Breast epithelium (tissue), 4 donors: Measurements from ENCODE around the gene ARPP19. TPM values are rescaled to one million over a fixed set of nuclear protein-coding genes. Genes with fewer than 3 reads are reported as not detected.

Source experiments
- DNase-seq, 2 donors: peaks; one replicate each; pipeline ENCODE4 v3.0.0-alpha.2; 2019; ENCODE audit warnings: low spot score in 2 of 2
- H3K27ac ChIP-seq, 2 donors: fragments of 200-600 bp; sonication (generic) in 1 of 2; one replicate each; pipeline ENCODE4 v1.5.1; 2016 to 2019; ENCODE audit warnings: mild to moderate bottlenecking in 1 of 2
- H3K27me3 ChIP-seq, 2 donors: fragments of 200-600 bp; sonication (generic) in 1 of 2; one replicate each; pipeline versions ENCODE4 v1.5.1 to v1.6.0; 2017 to 2019; ENCODE audit warnings: control low read depth in 1 of 2, mild to moderate bottlenecking in 1 of 2
- H3K36me3 ChIP-seq: fragments of 200-600 bp; one replicate; pipeline ENCODE4 v1.5.1; 2019
- H3K4me1 ChIP-seq, 2 donors: fragments of 200-600 bp; sonication (generic); one replicate each; pipeline ENCODE4 v1.5.1; 2016 to 2019; ENCODE audit warnings: control low read depth in 1 of 2
- H3K4me3 ChIP-seq, 3 donors: fragments of 200-600 bp; sonication (generic); 1 replicate in 2 of 3; 2 replicates in 1 of 3; pipeline ENCODE4 v1.5.1; 2016 to 2019; ENCODE audit warnings: mild to moderate bottlenecking in 3 of 3, moderate library complexity in 2 of 3
- H3K9me3 ChIP-seq, 2 donors: fragments of 200-600 bp; sonication (generic) in 1 of 2; one replicate each; pipeline ENCODE4 v1.5.1; 2016 to 2019; ENCODE audit warnings: control low read depth in 1 of 2
- CTCF ChIP-seq, 3 donors: fragments of 450-650 bp; IDR thresholded peaks; one replicate each; pipeline ENCODE4 v1.5.1; 2016 to 2017; ENCODE audit warnings: antibody characterized with exemption in 3 of 3, mild to moderate bottlenecking in 3 of 3, moderate library complexity in 3 of 3
- POLR2A ChIP-seq: fragments of 450-650 bp; IDR thresholded peaks from one replicate; pipeline ENCODE4 v1.6.1; 2016; ENCODE audit warnings: antibody characterized with exemption, mild to moderate bottlenecking, moderate library complexity
- POLR2AphosphoS5 ChIP-seq, 3 donors: sonication (generic); formaldehyde crosslinking; IDR thresholded peaks; one replicate each; pipeline ENCODE4 v1.6.1; 2017; ENCODE audit warnings: antibody characterized with exemption in 3 of 3
- intact Hi-C: fragments of 100-400 bp; cut with DNase I; formaldehyde crosslinking; loops from one replicate; pipeline ENCODE4 v1.15.1; 2023; ENCODE audit warnings: low total_unique reads
- total RNA-seq, 3 donors: library from RNA; depleted of rRNA; stranded (reverse); fragments of >200 nt; gene quantifications; one replicate each; pipeline ENCODE4 v1.1.0, GENCODE V29; 2016

ARPP19 gene
- total RNA-seq, 3 donors from 2014 or later = 111 to 158 (median 151) TPM

DNA sequence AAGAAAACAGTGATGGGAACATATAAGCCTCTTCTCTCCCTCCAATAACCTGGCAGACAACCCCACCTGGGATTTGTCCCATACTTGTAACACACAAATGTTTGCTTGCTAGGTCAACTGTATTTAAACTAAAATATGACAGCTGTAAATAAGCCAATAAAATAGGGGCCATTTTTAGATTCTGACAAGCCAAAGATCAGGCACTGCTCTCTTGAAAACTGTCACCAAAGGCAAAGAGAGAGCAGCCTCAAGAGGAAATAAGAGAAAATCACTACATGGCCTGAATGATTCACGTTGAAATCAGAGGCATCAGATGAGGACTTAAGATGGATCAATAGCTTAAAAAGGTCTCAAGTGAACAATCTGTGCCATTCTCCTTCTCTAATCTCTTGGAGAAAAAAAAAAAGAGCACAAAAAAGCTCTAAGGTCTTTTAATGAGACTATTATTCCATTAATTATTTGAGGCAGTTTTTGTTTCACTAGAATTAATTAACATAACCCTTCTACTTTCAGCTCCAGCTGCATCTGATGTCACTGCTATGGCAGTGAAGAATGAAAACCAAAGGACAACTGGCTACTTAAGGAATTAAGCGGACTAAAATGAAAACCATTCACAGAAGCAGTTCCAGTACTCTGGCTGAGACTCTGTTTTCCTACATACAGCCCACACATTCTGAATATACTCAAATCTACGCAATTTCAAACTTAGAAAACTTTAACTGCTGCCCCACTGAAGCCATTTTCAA, 59.2 kb downstream of the ARPP19 start:
- no peaks in the 10 kb centered on the region for H3K27me3 ChIP-seq
- intact Hi-C loops = no loop called here
- H3K36me3 ChIP-seq = no peaks in the 10 kb centered on the region
- no peak for DNase-seq
- no peaks in the 10 kb centered on the region for H3K4me1 ChIP-seq
- TF ChIP-seq POLR2A (no peak), POLR2AphosphoS5 (IDR thresholded peaks at IDR 0.05) (no peak)
- H3K4me3 ChIP-seq = no peak overlapping the region
- no peaks in the 10 kb centered on the region for H3K9me3 ChIP-seq
- H3K27ac ChIP-seq = no peak overlapping the region

DNA sequence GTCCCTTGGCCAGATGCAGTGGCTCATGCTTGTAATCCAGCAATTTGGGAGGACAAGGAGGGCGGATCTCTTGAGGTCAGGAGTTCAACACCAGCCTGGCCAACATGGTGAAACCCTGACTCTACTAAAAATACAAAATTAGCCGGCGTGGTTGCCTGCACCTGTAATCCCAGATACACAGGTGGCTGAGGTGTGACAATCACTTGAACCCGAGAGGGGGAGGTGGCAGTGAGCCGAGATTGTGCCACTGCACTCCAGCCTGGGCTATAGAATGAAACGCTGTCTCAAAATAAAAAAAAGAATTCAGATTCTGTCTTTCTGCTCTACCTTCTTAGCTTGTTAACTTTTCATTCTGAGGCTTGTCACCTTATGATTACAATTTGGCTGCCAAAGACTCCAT, 62.3 kb downstream of the ARPP19 start:
- no peak for TF ChIP-seq POLR2AphosphoS5 (IDR thresholded peaks at IDR 0.05)
- no peak for TF ChIP-seq POLR2A
- TF ChIP-seq CTCF (IDR thresholded peaks at IDR 0.05) = no peak
- H3K27ac ChIP-seq = no peak overlapping the region
- no peaks in the 10 kb centered on the region for H3K36me3 ChIP-seq
- no peak overlapping the region for H3K4me3 ChIP-seq
- no peaks in the 10 kb centered on the region for H3K9me3 ChIP-seq
- no peaks in the 10 kb centered on the region for H3K4me1 ChIP-seq
- no peak for DNase-seq
- intact Hi-C loops = no loop called here
- H3K27me3 ChIP-seq = no peaks in the 10 kb centered on the region

DNA sequence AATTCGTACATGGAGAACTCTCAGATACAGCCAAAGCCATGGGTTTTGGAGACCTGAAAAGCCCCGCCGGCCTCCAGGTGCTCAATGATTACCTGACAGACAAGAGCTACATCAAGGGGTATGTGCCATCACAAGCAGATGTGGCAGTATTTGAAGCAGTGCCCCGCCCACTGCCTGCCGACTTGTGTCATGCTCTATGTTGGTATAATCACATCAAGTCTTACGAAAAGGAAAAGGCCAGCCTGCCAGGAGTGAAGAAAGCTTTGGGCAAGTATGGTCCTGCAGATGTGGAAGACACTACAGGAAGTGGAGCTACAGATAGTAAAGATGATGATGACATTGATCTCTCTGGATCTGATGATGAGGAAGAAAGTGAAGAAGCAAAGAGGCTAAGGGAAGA, 63.7 kb downstream of the ARPP19 start:
- Histone ChIP-seq H3K9me3 (no peaks in the 10 kb centered on the region), H3K4me3 (no peak overlapping the region), H3K4me1 (no peaks in the 10 kb centered on the region), H3K36me3 (no peaks in the 10 kb centered on the region), H3K27me3 (no peaks in the 10 kb centered on the region), H3K27ac (no peak overlapping the region)
- no peak for DNase-seq
- intact Hi-C loops = no loop called here
- TF ChIP-seq POLR2A (no peak), CTCF (IDR thresholded peaks at IDR 0.05) (no peak), POLR2AphosphoS5 (IDR thresholded peaks at IDR 0.05) (no peak)

DNA sequence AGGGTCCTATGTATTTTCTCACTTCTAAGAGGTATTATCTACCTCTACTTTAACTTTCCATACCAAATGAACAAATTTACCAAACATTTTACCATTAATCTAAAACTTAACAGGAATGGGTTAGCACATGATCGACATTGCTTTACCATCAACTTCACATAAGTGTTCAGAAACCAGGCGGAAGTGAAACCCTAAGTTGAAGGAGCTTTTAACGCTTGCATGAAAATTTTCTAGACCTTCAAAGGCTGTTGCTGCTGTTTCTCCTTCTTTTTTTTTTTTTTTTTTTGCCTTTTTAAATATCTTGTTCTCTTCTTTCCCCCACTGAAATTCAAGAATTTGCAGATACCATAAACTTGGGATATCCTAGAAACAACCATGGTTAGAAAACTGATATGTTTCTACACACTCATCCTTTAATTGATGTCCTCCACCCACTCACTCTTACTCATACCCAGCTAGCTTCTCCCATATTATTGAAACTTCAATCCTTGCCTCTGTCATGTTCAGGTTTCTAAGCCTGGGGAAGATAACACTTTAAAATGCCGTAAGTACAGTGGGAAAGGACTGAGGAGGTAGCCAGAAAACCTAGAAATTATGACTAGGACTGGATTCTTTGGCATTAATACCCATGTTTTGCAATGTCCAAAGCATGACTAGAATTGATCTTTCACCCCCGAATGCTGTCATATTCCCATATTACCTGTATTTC, 64.9 kb downstream of the ARPP19 start:
- Histone ChIP-seq H3K36me3 (no peaks in the 10 kb centered on the region), H3K27ac (no peak overlapping the region), H3K4me1 (no peaks in the 10 kb centered on the region), H3K27me3 (no peaks in the 10 kb centered on the region), H3K4me3 (no peak overlapping the region), H3K9me3 (no peaks in the 10 kb centered on the region)
- intact Hi-C loops = no loop called here
- DNase-seq = no peak
- TF ChIP-seq POLR2A (no peak), POLR2AphosphoS5 (IDR thresholded peaks at IDR 0.05) (no peak), CTCF (IDR thresholded peaks at IDR 0.05) (no peak)

DNA sequence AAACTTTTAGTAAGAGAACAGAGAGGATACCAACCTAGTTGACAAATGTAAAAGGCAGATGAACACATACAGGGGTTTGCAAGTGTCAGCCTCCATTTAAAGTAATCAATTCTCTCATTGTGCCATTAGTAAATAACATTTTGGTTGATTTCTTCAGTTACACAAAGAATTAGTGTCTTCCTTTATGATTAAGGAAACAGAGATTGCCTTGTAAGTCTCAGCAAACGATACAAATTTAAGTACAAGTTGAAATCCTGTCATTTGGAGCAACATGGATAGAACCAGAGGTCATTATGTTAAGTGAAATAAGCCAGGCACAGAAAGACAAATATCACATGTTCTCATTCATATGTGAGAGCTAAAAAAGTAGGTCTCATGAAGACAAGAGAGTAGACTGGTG, 66.2 kb downstream of the ARPP19 start:
- H3K36me3 ChIP-seq = no peaks in the 10 kb centered on the region
- DNase-seq = no peak
- TF ChIP-seq CTCF (IDR thresholded peaks at IDR 0.05) (no peak), POLR2AphosphoS5 (IDR thresholded peaks at IDR 0.05) (no peak), POLR2A (no peak)
- no peak overlapping the region for H3K4me3 ChIP-seq
- no peaks in the 10 kb centered on the region for H3K27me3 ChIP-seq
- H3K27ac ChIP-seq = no peak overlapping the region
- no peaks in the 10 kb centered on the region for H3K9me3 ChIP-seq
- no peaks in the 10 kb centered on the region for H3K4me1 ChIP-seq
- intact Hi-C loops = no loop called here
